ENCODE data around the gene NUCKS1. TPM values are rescaled to one million over a fixed set of nuclear protein-coding genes. Genes with fewer than 3 reads are reported as not detected.
A peak's percentile ranks its signal among the peaks of the same experiment; 100 is the strongest.

Gene NUCKS1
- total and polyA plus RNA-seq, 8 donors: 15.1 to 91.4 (median 53.5) TPM

GRCh38 chr1:205743977-205744376, 6.0 kb downstream of the NUCKS1 start:
- intact Hi-C loops (cut with DNase I): no loop called here
- peaks cover 4 to 29% (median 17%) of the 10 kb centered on the region in 3 donors for H3K4me1 ChIP-seq

GRCh38 chr1:205741681-205742080, 8.3 kb downstream of the NUCKS1 start:
- Histone ChIP-seq H3K27me3 (no peaks in the 10 kb centered on the region), H3K9me3 (no peaks in the 10 kb centered on the region), H3K36me3 (no peaks in the 10 kb centered on the region), H3K4me3 (no peak overlapping the region), H3K27ac (no peak overlapping the region), H3K4me1 (peaks cover 0 to 14% (median 3%) of the 10 kb centered on the region in 3 donors)
- WGBS, 2 donors: 21 to 26% methylated on average over 1 of the region's 1 CpG
- no peak for ATAC-seq
- no peak for TF ChIP-seq CTCF (IDR thresholded peaks at IDR 0.05)
- intact Hi-C loops (cut with DNase I): no loop called here
- no peak for DNase-seq
- FAIRE-seq: no peak

More at GRCh38 chr1:205743977-205744376, 6.0 kb downstream of the NUCKS1 start:
- no peaks in the 10 kb centered on the region for H3K36me3 ChIP-seq
- DNase-seq: no peak
- ATAC-seq: no peak
- no peaks in the 10 kb centered on the region for H3K9me3 ChIP-seq
- no peak for FAIRE-seq
- TF ChIP-seq CTCF (IDR thresholded peaks at IDR 0.05): no peak
- no peak overlapping the region for H3K4me3 ChIP-seq
- WGBS, 2 donors: 41 to 51% methylated on average over 4 of the region's 4 CpGs
- H3K27ac ChIP-seq: peak overlapping the region in 1 of 4 donors; percentile 5
- H3K27me3 ChIP-seq: no peaks in the 10 kb centered on the region

GRCh38 chr1:205739348-205740160, 10.4 kb downstream of the NUCKS1 start:
- intact Hi-C loops (cut with DNase I): no loop called here
- Histone ChIP-seq H3K36me3 (no peaks in the 10 kb centered on the region), H3K27me3 (no peaks in the 10 kb centered on the region), H3K9me3 (no peaks in the 10 kb centered on the region), H3K27ac (no peak overlapping the region), H3K4me1 (peaks cover 0 to 14% (median 0%) of the 10 kb centered on the region in 3 donors), H3K4me3 (no peak overlapping the region)
- ATAC-seq (no peak), FAIRE-seq (no peak), DNase-seq (no peak)
- TF ChIP-seq CTCF (IDR thresholded peaks at IDR 0.05): no peak
- WGBS, 2 donors: 73 to 77% methylated on average over 5 of the region's 5 CpGs

GRCh38 chr1:205735218-205735617, 14.8 kb downstream of the NUCKS1 start:
- WGBS, 2 donors: 92 to 95% methylated on average over 1 of the region's 1 CpG
- FAIRE-seq (no peak), ATAC-seq (no peak), DNase-seq (no peak)
- intact Hi-C loops (cut with DNase I): no loop called here
- Histone ChIP-seq H3K27ac (no peak overlapping the region), H3K4me1 (no peaks in the 10 kb centered on the region), H3K36me3 (no peaks in the 10 kb centered on the region), H3K4me3 (no peak overlapping the region), H3K9me3 (no peaks in the 10 kb centered on the region), H3K27me3 (no peaks in the 10 kb centered on the region)
- TF ChIP-seq CTCF (IDR thresholded peaks at IDR 0.05): no peak
